RWPE1 (cell line): ENCODE data around the gene SF1.

Experiments
- CTCF ChIA-PET: fragments of 350-600 bp; sonication (Branson Sonifier 250); formaldehyde crosslinking; extraction: SDS; loops from one replicate; lab custom pipeline; 2021; lab: Yijun Ruan, JAX
- POLR2A ChIA-PET: fragments of 400-600 bp; formaldehyde crosslinking; extraction: SDS; loops from one replicate; lab custom pipeline; 2020; ENCODE audit warnings: antibody characterized with exemption; ENCODE audit not compliant: low non-redundant PET; lab: Yijun Ruan, JAX
- DNase-seq: peaks from one replicate; pipeline ENCODE4 v3.0.0; 2012; ENCODE audit warnings: low spot score
- H3K27ac ChIP-seq: fragments of 450-650 bp; 2 replicates; pipeline ENCODE4 v1.5.1; 2017
- CTCF ChIP-seq: fragments of 450-650 bp; conservative IDR thresholded peaks from 2 replicates; pipeline ENCODE4 v1.5.1; 2017; ENCODE audit warnings: low read depth, mild to moderate bottlenecking

The SF1 gene

GRCh38 chr11:64791781-64792291 is 13.5 kb upstream of the SF1 start:
- ChIA-PET CTCF (interaction anchor here (0.7 kb wide), 1 partner anchor 9 kb away, joined by 3 read pairs; no protein-coding TSS in a partner anchor), POLR2A (no interaction called here)
- peak overlapping the region; percentile 35 for H3K27ac ChIP-seq
- DNase-seq, result no peak
- TF ChIP-seq CTCF, result no peak

- no peak overlapping the region for H3K27ac ChIP-seq
- ChIA-PET POLR2A (no interaction called here), CTCF (interaction anchor here (0.6 kb wide), 1 partner anchor 1840 kb away, joined by 3 read pairs; no protein-coding TSS in a partner anchor)
- no peak for TF ChIP-seq CTCF
- DNase-seq, result no peak
These were observed 12.1 kb upstream of the SF1 start for GRCh38 chr11:64790205-64791095.

DNA sequence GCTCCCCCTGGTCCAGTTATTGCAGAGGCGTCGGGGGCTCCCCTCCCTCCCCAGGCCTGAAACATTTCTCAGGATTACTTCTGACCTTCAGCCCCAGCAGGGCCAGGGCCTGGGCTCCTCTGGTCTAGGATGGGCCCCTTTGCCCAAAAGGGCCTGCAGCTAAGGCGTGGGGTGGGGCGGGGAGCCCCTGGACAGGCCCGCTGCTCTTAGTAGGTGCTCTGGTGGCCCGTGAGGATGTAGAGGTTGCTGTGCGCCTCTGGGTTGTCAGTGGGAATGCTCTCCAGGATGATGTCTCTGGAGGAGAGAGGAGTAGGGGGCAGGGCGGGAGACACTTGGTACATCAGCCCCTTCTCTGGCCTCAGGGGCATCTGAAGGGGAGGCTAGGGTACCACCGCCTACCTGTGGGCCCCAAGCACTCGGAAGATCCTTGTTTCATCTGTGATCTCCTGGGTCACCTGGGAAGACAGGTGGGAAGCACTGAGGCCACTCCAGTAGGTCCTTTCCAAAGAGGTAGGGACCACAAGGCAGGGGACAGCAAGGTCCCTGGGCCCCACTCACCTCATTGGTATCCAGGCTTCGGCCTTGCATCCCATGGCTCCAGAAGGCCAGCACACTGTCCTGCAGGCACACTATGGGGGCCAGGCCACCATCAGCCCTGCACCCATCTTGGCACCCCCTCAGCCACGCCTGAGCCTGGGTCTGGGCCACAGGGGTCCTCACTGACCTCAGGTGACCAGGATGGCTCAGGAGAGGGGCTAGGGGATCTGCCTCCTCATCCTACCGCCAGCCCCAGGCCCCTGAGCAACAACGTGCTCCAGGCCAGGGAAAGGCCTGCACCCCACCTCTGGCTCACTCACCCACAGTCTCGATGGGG is 11.2 kb upstream of the SF1 start:
- DNase-seq, result no peak
- no peak for TF ChIP-seq CTCF
- H3K27ac ChIP-seq, result peak overlapping the region; percentile 15
- ChIA-PET POLR2A (no interaction called here), CTCF (interaction anchor here (0.6 kb wide), 1 partner anchor 1841 kb away, joined by 3 read pairs; no protein-coding TSS in a partner anchor)

GRCh38 chr11:64788321-64789215 is 10.2 kb upstream of the SF1 start:
- ChIA-PET POLR2A (no interaction called here), CTCF (interaction anchor here (0.6 to 0.8 kb wide), 6 partner anchors 10 to 99 kb away, joined by 3 to 6 read pairs (median 4); no protein-coding TSS in a partner anchor)
- no peak for TF ChIP-seq CTCF

DNA sequence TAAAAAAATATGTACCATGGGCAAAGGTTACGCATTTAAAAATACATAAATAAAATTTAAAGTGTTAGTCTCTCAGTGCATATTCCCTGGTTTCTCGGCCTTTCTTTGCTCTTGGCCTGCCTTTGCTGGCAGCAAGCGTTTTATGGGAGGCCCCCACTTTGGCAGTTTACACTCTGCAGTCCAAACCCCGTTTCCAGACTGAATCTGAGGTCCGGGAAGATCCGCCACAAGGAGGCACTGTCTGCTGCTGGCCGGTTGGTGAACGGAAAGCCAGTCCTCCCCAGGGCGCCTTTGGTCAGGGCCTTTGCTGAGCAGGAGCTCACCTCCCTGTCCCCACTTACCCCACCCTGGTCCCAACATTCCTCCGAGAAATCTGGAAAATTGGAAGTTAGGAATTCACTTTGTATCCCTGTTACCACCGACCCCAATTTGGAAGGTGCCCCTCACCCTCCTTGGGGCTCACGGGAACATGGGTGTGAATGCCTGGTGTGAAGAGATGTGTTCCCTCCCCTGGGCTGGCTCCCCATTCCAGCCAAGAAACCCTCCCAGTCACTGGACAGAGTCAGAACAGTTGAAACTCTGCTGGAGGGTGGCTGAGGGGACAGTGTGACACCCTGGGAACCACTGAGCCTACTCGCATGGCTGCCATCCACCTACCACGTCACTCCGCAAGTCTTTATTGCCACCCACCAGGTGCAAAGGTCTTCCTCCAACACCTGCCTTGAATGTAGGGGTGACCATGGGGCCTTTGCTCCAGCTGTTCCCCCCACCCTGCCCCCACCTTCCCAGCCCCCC is 9.4 kb upstream of the SF1 start:
- ChIA-PET POLR2A (no interaction called here), CTCF (interaction anchor here (0.6 to 0.8 kb wide), 7 partner anchors 9 to 321 kb away, joined by 3 to 6 read pairs (median 3); no protein-coding TSS in a partner anchor)
- TF ChIP-seq CTCF, result peak; percentile 65
- DNase-seq, result peak; percentile 42
- H3K27ac ChIP-seq, result peak overlapping the region; percentile 15

More at GRCh38 chr11:64788321-64789215, 10.2 kb upstream of the SF1 start:
- peak overlapping the region; percentile 15 for H3K27ac ChIP-seq
- DNase-seq, result no peak
